Measurements from ENCODE around the gene GSTA4. TPM values are rescaled to one million over a fixed set of nuclear protein-coding genes. Genes with fewer than 3 reads are reported as not detected.

GSTA4 gene
- total and polyA plus RNA-seq, 2 experiments from 2014 or later: 79.6 to 89.2 TPM

DNA sequence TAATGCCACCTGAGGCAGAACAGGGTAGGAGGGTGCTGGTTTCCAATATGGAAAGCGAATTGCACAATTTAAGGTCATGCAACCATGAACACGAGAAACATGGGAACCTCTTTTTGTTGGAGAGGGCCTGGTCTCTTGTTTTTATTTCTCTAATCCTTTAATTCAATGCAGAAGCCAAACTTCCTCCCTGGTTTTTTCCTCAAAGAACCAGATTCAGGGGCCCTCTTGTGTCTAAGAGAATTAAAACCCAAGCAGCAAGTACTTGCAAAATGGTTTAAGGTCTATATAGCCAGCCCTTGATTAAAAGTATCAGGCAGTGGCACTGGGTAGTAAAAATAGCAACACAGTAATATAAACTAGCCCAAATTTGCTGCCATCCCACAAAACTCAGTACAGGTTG is 19.5 kb downstream of the GSTA4 start:
- Histone ChIP-seq H3K4me2 (no peak overlapping the region), H3K4me3 (no peak overlapping the region), H2AFZ (no peak overlapping the region), H3K4me1 (ENCODE audit: insufficient read depth) (peaks cover 22% of the 10 kb centered on the region), H3K36me3 (replicated peaks; ENCODE audit: insufficient read depth, low read depth) (no peaks in the 10 kb centered on the region), H4K20me1 (ENCODE audit: insufficient read depth, poor library complexity, severe bottlenecking) (no peaks in the 10 kb centered on the region), H3K79me2 (no peaks in the 10 kb centered on the region), H3K9me3 (ENCODE audit: low read depth) (no peaks in the 10 kb centered on the region), H3K9me2 (replicated peaks; ENCODE audit: insufficient read depth) (no peaks in the 10 kb centered on the region), H3K27me3 (no peaks in the 10 kb centered on the region), H3K27ac (no peak overlapping the region)
- TF ChIP-seq, protein P1, sequence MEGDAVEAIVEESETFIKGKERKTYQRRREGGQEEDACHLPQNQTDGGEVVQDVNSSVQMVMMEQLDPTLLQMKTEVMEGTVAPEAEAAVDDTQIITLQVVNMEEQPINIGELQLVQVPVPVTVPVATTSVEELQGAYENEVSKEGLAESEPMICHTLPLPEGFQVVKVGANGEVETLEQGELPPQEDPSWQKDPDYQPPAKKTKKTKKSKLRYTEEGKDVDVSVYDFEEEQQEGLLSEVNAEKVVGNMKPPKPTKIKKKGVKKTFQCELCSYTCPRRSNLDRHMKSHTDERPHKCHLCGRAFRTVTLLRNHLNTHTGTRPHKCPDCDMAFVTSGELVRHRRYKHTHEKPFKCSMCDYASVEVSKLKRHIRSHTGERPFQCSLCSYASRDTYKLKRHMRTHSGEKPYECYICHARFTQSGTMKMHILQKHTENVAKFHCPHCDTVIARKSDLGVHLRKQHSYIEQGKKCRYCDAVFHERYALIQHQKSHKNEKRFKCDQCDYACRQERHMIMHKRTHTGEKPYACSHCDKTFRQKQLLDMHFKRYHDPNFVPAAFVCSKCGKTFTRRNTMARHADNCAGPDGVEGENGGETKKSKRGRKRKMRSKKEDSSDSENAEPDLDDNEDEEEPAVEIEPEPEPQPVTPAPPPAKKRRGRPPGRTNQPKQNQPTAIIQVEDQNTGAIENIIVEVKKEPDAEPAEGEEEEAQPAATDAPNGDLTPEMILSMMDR (IDR thresholded peaks at IDR 0.05; ENCODE audit: poor library complexity): no peak
- TF ChIP-seq EZH2phosphoT487 (IDR thresholded peaks at IDR 0.05; ENCODE audit: low read depth, severe bottlenecking, unreplicated experiment): no peak
- no peak for TF ChIP-seq EZH2 (IDR thresholded peaks at IDR 0.05; ENCODE audit: borderline replicate concordance)
- DNase-seq (ENCODE audit: low spot score): no peak
- 79% methylated on average over 2 of the region's 2 CpGs for WGBS (ENCODE audit: low lambda C conversion rate, missing lambda C conversion rate)

DNA sequence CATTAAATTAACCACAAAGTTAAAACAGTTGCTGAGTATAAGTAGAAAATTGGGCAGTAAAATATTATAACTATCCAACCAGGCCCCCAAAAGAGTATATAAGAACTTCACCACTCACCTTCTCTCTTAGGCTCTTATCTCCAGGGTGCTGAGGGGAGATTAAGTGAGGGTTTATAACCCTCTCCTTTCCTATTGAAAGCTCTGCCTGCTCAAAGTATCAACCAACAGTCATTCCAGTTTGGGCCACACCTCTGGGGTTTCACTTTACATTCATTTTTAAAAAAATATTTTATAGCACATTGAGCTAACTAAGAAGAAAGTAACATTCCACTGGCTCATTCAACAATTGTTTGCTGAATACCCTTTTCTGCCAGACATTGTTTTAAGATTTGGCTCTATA is 22.1 kb downstream of the GSTA4 start:
- Histone ChIP-seq H4K20me1 (ENCODE audit: insufficient read depth, poor library complexity, severe bottlenecking) (no peaks in the 10 kb centered on the region), H3K4me3 (no peak overlapping the region), H3K27ac (no peak overlapping the region), H3K79me2 (no peaks in the 10 kb centered on the region), H3K4me2 (no peak overlapping the region), H2AFZ (no peak overlapping the region), H3K4me1 (ENCODE audit: insufficient read depth) (peaks cover 22% of the 10 kb centered on the region), H3K9me2 (replicated peaks; ENCODE audit: insufficient read depth) (no peaks in the 10 kb centered on the region), H3K27me3 (no peaks in the 10 kb centered on the region), H3K36me3 (replicated peaks; ENCODE audit: insufficient read depth, low read depth) (no peaks in the 10 kb centered on the region), H3K9me3 (ENCODE audit: low read depth) (no peaks in the 10 kb centered on the region)
- no peak for TF ChIP-seq EZH2phosphoT487 (IDR thresholded peaks at IDR 0.05; ENCODE audit: low read depth, severe bottlenecking, unreplicated experiment)
- TF ChIP-seq, protein P1 (IDR thresholded peaks at IDR 0.05; ENCODE audit: poor library complexity): no peak
- TF ChIP-seq EZH2 (IDR thresholded peaks at IDR 0.05; ENCODE audit: borderline replicate concordance): no peak
- no peak for DNase-seq (ENCODE audit: low spot score)

DNA sequence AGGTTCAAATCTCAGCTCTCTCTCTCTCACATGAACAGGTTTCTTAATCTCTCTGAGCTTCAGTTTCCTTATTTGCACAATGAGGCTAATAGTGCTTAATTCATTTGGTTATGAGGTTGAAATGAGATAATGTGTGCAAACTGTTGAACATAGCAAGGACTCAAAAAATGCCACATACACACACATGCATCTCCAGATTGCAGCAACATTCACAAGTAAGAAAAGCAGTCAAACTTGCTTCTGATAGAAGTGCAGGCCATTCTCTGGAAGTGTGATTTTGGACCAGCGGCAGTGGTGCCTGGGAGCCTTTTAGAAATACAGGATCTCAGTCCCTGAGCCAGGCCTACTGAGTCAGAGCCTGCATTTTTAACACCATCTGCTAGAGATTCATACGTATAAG is 25.7 kb downstream of the GSTA4 start:
- no peak overlapping the region for H3K4me2 ChIP-seq
- H3K36me3 ChIP-seq (replicated peaks; ENCODE audit: insufficient read depth, low read depth): no peaks in the 10 kb centered on the region
- no peak overlapping the region for H3K27ac ChIP-seq
- no peaks in the 10 kb centered on the region for H4K20me1 ChIP-seq (ENCODE audit: insufficient read depth, poor library complexity, severe bottlenecking)
- WGBS (ENCODE audit: low lambda C conversion rate, missing lambda C conversion rate): 92% methylated on average over 2 of the region's 2 CpGs
- TF ChIP-seq EZH2 (IDR thresholded peaks at IDR 0.05; ENCODE audit: borderline replicate concordance) (no peak), EZH2phosphoT487 (IDR thresholded peaks at IDR 0.05; ENCODE audit: low read depth, severe bottlenecking, unreplicated experiment) (no peak)
- TF ChIP-seq, protein P1 (IDR thresholded peaks at IDR 0.05; ENCODE audit: poor library complexity): no peak
- H3K9me3 ChIP-seq (ENCODE audit: low read depth): no peaks in the 10 kb centered on the region
- H2AFZ ChIP-seq: no peak overlapping the region
- peaks cover 12% of the 10 kb centered on the region for H3K4me1 ChIP-seq (ENCODE audit: insufficient read depth)
- H3K9me2 ChIP-seq (replicated peaks; ENCODE audit: insufficient read depth): no peaks in the 10 kb centered on the region
- H3K79me2 ChIP-seq: no peaks in the 10 kb centered on the region
- no peaks in the 10 kb centered on the region for H3K27me3 ChIP-seq
- DNase-seq (ENCODE audit: low spot score): no peak
- H3K4me3 ChIP-seq: no peak overlapping the region

DNA sequence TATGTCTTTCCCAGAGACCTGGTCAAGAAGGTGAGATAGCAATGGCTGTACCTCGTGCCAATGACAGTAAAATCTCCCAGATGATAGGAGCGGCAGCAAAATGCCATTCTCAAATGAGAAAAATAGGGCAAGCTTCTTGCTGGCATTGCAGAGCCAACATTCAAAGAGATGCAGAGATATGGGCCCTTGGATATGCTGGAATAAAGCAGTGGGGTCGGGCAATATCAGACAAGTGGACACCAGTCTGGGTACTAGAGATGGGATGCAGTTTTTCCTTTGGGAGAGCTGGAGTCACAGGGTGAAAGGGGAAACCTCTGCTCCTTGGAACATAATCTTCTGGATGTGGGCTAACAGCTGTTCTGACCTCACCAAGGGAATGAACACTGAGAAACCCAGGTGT is 29.0 kb downstream of the GSTA4 start:
- Histone ChIP-seq H3K4me3 (no peak overlapping the region), H3K27me3 (no peaks in the 10 kb centered on the region), H3K9me3 (ENCODE audit: low read depth) (no peaks in the 10 kb centered on the region), H3K4me1 (ENCODE audit: insufficient read depth) (peaks cover 9% of the 10 kb centered on the region), H3K36me3 (replicated peaks; ENCODE audit: insufficient read depth, low read depth) (no peaks in the 10 kb centered on the region), H3K27ac (no peak overlapping the region), H2AFZ (no peak overlapping the region), H3K79me2 (no peaks in the 10 kb centered on the region), H4K20me1 (ENCODE audit: insufficient read depth, poor library complexity, severe bottlenecking) (no peaks in the 10 kb centered on the region), H3K9me2 (replicated peaks; ENCODE audit: insufficient read depth) (no peaks in the 10 kb centered on the region), H3K4me2 (no peak overlapping the region)
- TF ChIP-seq EZH2 (IDR thresholded peaks at IDR 0.05; ENCODE audit: borderline replicate concordance): no peak
- TF ChIP-seq, protein P1 (IDR thresholded peaks at IDR 0.05; ENCODE audit: poor library complexity): no peak
- no peak for TF ChIP-seq EZH2phosphoT487 (IDR thresholded peaks at IDR 0.05; ENCODE audit: low read depth, severe bottlenecking, unreplicated experiment)
- DNase-seq (ENCODE audit: low spot score): no peak
- WGBS (ENCODE audit: low lambda C conversion rate, missing lambda C conversion rate): 91% methylated on average over 3 of the region's 3 CpGs
